ENCODE results near the gene NDUFB1.

- TF ChIP-seq CTCF (IDR thresholded peaks at IDR 0.05 in 8 of 11, conservative IDR thresholded peaks at IDR 0.05 in 3 of 11) (peak in 5 of 11 experiments; percentile 20 to 46 (median 44)), POLR2A (IDR thresholded peaks at IDR 0.05) (peak in 2 of 3 donors; percentile 7 to 50), POLR2AphosphoS5 (IDR thresholded peaks at IDR 0.05) (peak; percentile 81 to 87 (median 84))
Measured at GRCh38 chr14:92121670-92122350, at the start of gene NDUFB1, which contains the start of gene CPSF2.
